OCI-LY1 (cell line): Measurements from ENCODE around the gene RBSN.

Experiments used
- H2AFZ ChIP-seq: fragments of 200-600 bp; sonication (generic), shearing (Covaris generic); 2 replicates; pipeline ENCODE4 v1.6.0; 2014; ENCODE audit warnings: antibody characterized with exemption, mild to moderate bottlenecking, low read length
- H3F3A ChIP-seq: fragments of 200-600 bp; sonication (generic), shearing (Covaris generic); 2 replicates; pipeline ENCODE4 v1.6.0; 2014; ENCODE audit warnings: mild to moderate bottlenecking, antibody characterized with exemption, low read length, moderate library complexity; ENCODE audit not compliant: insufficient read depth
- H3K27ac ChIP-seq: fragments of 200-600 bp; sonication (generic); 2 replicates; pipeline ENCODE4 v1.5.1; 2014; ENCODE audit warnings: low read length, mixed run types, mild to moderate bottlenecking, low read depth; ENCODE audit not compliant: poor library complexity, severe bottlenecking
- H3K27me3 ChIP-seq: fragments of 200-600 bp; sonication (generic); 2 replicates; pipeline ENCODE4 v1.6.0; 2014; ENCODE audit warnings: antibody characterized with exemption, mild to moderate bottlenecking, low read length, moderate library complexity; ENCODE audit not compliant: insufficient read depth
- H3K36me3 ChIP-seq: fragments of 200-600 bp; sonication (generic); 2 replicates; pipeline ENCODE4 v1.6.1; 2014; ENCODE audit warnings: mild to moderate bottlenecking, antibody characterized with exemption, low read length, moderate library complexity, mixed read lengths; ENCODE audit not compliant: insufficient read depth
- H3K4me1 ChIP-seq: fragments of 200-600 bp; sonication (generic); 2 replicates; pipeline ENCODE4 v1.5.1; 2014; ENCODE audit warnings: mild to moderate bottlenecking, low read length, moderate library complexity; ENCODE audit not compliant: insufficient read depth, severe bottlenecking
- H3K4me2 ChIP-seq: fragments of 200-600 bp; sonication (generic), shearing (Covaris generic); 2 replicates; pipeline ENCODE4 v1.6.1; 2014; ENCODE audit warnings: low read length
- H3K4me3 ChIP-seq: fragments of 200-600 bp; sonication (generic); 2 replicates; pipeline ENCODE4 v1.5.1; 2014; ENCODE audit warnings: low read length, low read depth, mild to moderate bottlenecking, mixed read lengths; ENCODE audit not compliant: poor library complexity, severe bottlenecking
- H3K79me2 ChIP-seq: fragments of 200-600 bp; shearing (Covaris generic); 2 replicates; pipeline ENCODE4 v1.6.1; 2016; ENCODE audit warnings: mixed run types, low read length, mixed read lengths; ENCODE audit not compliant: insufficient read depth
- H3K9ac ChIP-seq: fragments of 200-600 bp; sonication (generic), shearing (Covaris generic); 2 replicates; pipeline ENCODE4 v1.6.1; 2014; ENCODE audit warnings: mild to moderate bottlenecking, low read length, mixed read lengths
- H3K9me2 ChIP-seq: fragments of 200-600 bp; sonication (generic), shearing (Covaris generic); 2 replicates; pipeline ENCODE4 v1.6.1; 2014; ENCODE audit warnings: low read depth, mild to moderate bottlenecking, low read length, mixed read lengths
- H3K9me3 ChIP-seq: fragments of 200-600 bp; shearing (Covaris generic); 2 replicates; pipeline ENCODE4 v1.6.1; 2014; ENCODE audit warnings: low read length, mixed read lengths
- H4K20me1 ChIP-seq: fragments of 200-600 bp; sonication (generic), shearing (Covaris generic); 2 replicates; pipeline ENCODE4 v1.6.0; 2016; ENCODE audit warnings: mild to moderate bottlenecking, low read length; ENCODE audit not compliant: insufficient read depth
- CTCF ChIP-seq: fragments of 200-600 bp; sonication (generic), shearing (Covaris generic); IDR thresholded peaks from 2 replicates; pipeline ENCODE4 v1.5.1; 2017; ENCODE audit warnings: mild to moderate bottlenecking, antibody characterized with exemption, low read length, moderate library complexity, mixed read lengths
- EZH2 ChIP-seq: fragments of 200-600 bp; sonication (generic), shearing (Covaris generic); IDR thresholded peaks from 2 replicates; pipeline ENCODE4 v1.8.0; 2017; ENCODE audit warnings: borderline replicate concordance, mixed run types, mild to moderate bottlenecking, antibody characterized with exemption, low read length, moderate library complexity, mixed read lengths

RBSN gene

GRCh38 chr3:15117011-15117410 is 18.1 kb upstream of the RBSN start:
- Histone ChIP-seq H3K9ac (no peak overlapping the region), H3F3A (no peaks in the 10 kb centered on the region), H3K79me2 (no peaks in the 10 kb centered on the region), H3K9me2 (no peaks in the 10 kb centered on the region), H4K20me1 (no peaks in the 10 kb centered on the region), H3K27me3 (no peaks in the 10 kb centered on the region; the same call in 1 of the 2 replicates), H3K9me3 (no peaks in the 10 kb centered on the region), H3K27ac (no peak overlapping the region), H3K4me3 (no peak overlapping the region), H3K4me2 (no peak overlapping the region), H3K4me1 (peaks cover 5% of the 10 kb centered on the region), H2AFZ (no peak overlapping the region), H3K36me3 (no peaks in the 10 kb centered on the region)
- no peak for TF ChIP-seq CTCF
- TF ChIP-seq EZH2 = no peak

GRCh38 chr3:15116032-15116669 is 17.2 kb upstream of the RBSN start:
- Histone ChIP-seq H4K20me1 (no peaks in the 10 kb centered on the region), H3K9me2 (no peaks in the 10 kb centered on the region), H2AFZ (no peak overlapping the region), H3K9ac (no peak overlapping the region), H3K27me3 (no peaks in the 10 kb centered on the region; the same call in 1 of the 2 replicates), H3K4me3 (no peak overlapping the region), H3K79me2 (no peaks in the 10 kb centered on the region), H3K9me3 (no peaks in the 10 kb centered on the region), H3K4me2 (no peak overlapping the region), H3F3A (no peaks in the 10 kb centered on the region), H3K4me1 (peaks cover 5% of the 10 kb centered on the region), H3K36me3 (no peaks in the 10 kb centered on the region), H3K27ac (no peak overlapping the region)
- no peak for TF ChIP-seq EZH2
- no peak for TF ChIP-seq CTCF

GRCh38 chr3:15114466-15115358 is 15.8 kb upstream of the RBSN start:
- H3K9ac ChIP-seq = no peak overlapping the region
- no peaks in the 10 kb centered on the region for H3K9me3 ChIP-seq
- no peaks in the 10 kb centered on the region for H3K36me3 ChIP-seq
- H3K4me1 ChIP-seq = peaks cover 5% of the 10 kb centered on the region
- H3K79me2 ChIP-seq = no peaks in the 10 kb centered on the region
- H3K4me2 ChIP-seq = no peak overlapping the region
- H3K27ac ChIP-seq = no peak overlapping the region
- H4K20me1 ChIP-seq = no peaks in the 10 kb centered on the region
- H2AFZ ChIP-seq = no peak overlapping the region
- no peaks in the 10 kb centered on the region for H3K9me2 ChIP-seq
- no peak overlapping the region for H3K4me3 ChIP-seq
- H3F3A ChIP-seq = no peaks in the 10 kb centered on the region
- H3K27me3 ChIP-seq = no peaks in the 10 kb centered on the region; the same call in 1 of the 2 replicates
- TF ChIP-seq EZH2 (no peak), CTCF (no peak)
